ENCODE measurements around the gene TMEM38B.
"Not testable (repeated sequence)": the region's sequence is repeated elsewhere in the genome, so short reads cannot be mapped to it uniquely, and the experiment has no call there.

Gene TMEM38B

GRCh38 chr9:105731420-105731819 is 37.1 kb downstream of the TMEM38B start:
- H3K9me3 ChIP-seq (replicated peaks; ENCODE audit: low read length); H3K9ac ChIP-seq (ENCODE audit: low read depth, low read length); H3K4me2 ChIP-seq (ENCODE audit: low read length); H3K36me3 ChIP-seq (ENCODE audit: insufficient read depth, low read length); H3K4me3 ChIP-seq (ENCODE audit: low read length); H3K4me1 ChIP-seq (ENCODE audit: control insufficient read depth, insufficient read depth, low read length); H3K27me3 ChIP-seq (ENCODE audit: control insufficient read depth, insufficient read depth, low read length): not testable (repeated sequence)

- H3K9me3 ChIP-seq (replicated peaks; ENCODE audit: low read length) = no peaks in the 10 kb centered on the region
- no peak overlapping the region for H3K4me2 ChIP-seq (ENCODE audit: low read length)
- no peak overlapping the region for H3K4me3 ChIP-seq (ENCODE audit: low read length)
- H3K36me3 ChIP-seq (ENCODE audit: insufficient read depth, low read length) = no peaks in the 10 kb centered on the region
- H3K27me3 ChIP-seq (ENCODE audit: control insufficient read depth, insufficient read depth, low read length) = no peaks in the 10 kb centered on the region
- no peak overlapping the region for H3K9ac ChIP-seq (ENCODE audit: low read depth, low read length)
- H3K4me1 ChIP-seq (ENCODE audit: control insufficient read depth, insufficient read depth, low read length) = no peaks in the 10 kb centered on the region
Observed at GRCh38 chr9:105735366-105735765, 41.0 kb downstream of the TMEM38B start.

- H3K4me1 ChIP-seq (ENCODE audit: control insufficient read depth, insufficient read depth, low read length) = no peaks in the 10 kb centered on the region
- no peaks in the 10 kb centered on the region for H3K36me3 ChIP-seq (ENCODE audit: insufficient read depth, low read length)
- no peak overlapping the region for H3K4me3 ChIP-seq (ENCODE audit: low read length)
- no peak overlapping the region for H3K9ac ChIP-seq (ENCODE audit: low read depth, low read length)
- no peaks in the 10 kb centered on the region for H3K9me3 ChIP-seq (replicated peaks; ENCODE audit: low read length)
- H3K27me3 ChIP-seq (ENCODE audit: control insufficient read depth, insufficient read depth, low read length) = no peaks in the 10 kb centered on the region
- H3K4me2 ChIP-seq (ENCODE audit: low read length) = no peak overlapping the region
Observed at GRCh38 chr9:105737205-105737604, 42.9 kb downstream of the TMEM38B start.

GRCh38 chr9:105742088-105742487 is 47.7 kb downstream of the TMEM38B start:
- H3K4me3 ChIP-seq (ENCODE audit: low read length) = no peak overlapping the region
- H3K9me3 ChIP-seq (replicated peaks; ENCODE audit: low read length) = no peaks in the 10 kb centered on the region
- H3K36me3 ChIP-seq (ENCODE audit: insufficient read depth, low read length) = no peaks in the 10 kb centered on the region
- H3K4me2 ChIP-seq (ENCODE audit: low read length) = no peak overlapping the region
- H3K4me1 ChIP-seq (ENCODE audit: control insufficient read depth, insufficient read depth, low read length) = no peaks in the 10 kb centered on the region
- no peaks in the 10 kb centered on the region for H3K27me3 ChIP-seq (ENCODE audit: control insufficient read depth, insufficient read depth, low read length)
- no peak overlapping the region for H3K9ac ChIP-seq (ENCODE audit: low read depth, low read length)

GRCh38 chr9:105747325-105747724 is 53.0 kb downstream of the TMEM38B start:
- H3K9ac ChIP-seq (ENCODE audit: low read depth, low read length); H3K4me3 ChIP-seq (ENCODE audit: low read length); H3K36me3 ChIP-seq (ENCODE audit: insufficient read depth, low read length); H3K27me3 ChIP-seq (ENCODE audit: control insufficient read depth, insufficient read depth, low read length); H3K9me3 ChIP-seq (replicated peaks; ENCODE audit: low read length); H3K4me1 ChIP-seq (ENCODE audit: control insufficient read depth, insufficient read depth, low read length); H3K4me2 ChIP-seq (ENCODE audit: low read length): not testable (repeated sequence)

GRCh38 chr9:105751761-105752160 is 57.4 kb downstream of the TMEM38B start:
- H3K27me3 ChIP-seq (ENCODE audit: control insufficient read depth, insufficient read depth, low read length) = no peaks in the 10 kb centered on the region
- H3K9ac ChIP-seq (ENCODE audit: low read depth, low read length) = no peak overlapping the region
- H3K4me2 ChIP-seq (ENCODE audit: low read length) = no peak overlapping the region
- H3K36me3 ChIP-seq (ENCODE audit: insufficient read depth, low read length) = no peaks in the 10 kb centered on the region
- no peaks in the 10 kb centered on the region for H3K9me3 ChIP-seq (replicated peaks; ENCODE audit: low read length)
- no peaks in the 10 kb centered on the region for H3K4me1 ChIP-seq (ENCODE audit: control insufficient read depth, insufficient read depth, low read length)
- H3K4me3 ChIP-seq (ENCODE audit: low read length) = no peak overlapping the region

- no peak overlapping the region for H3K9ac ChIP-seq (ENCODE audit: low read depth, low read length)
- no peaks in the 10 kb centered on the region for H3K9me3 ChIP-seq (replicated peaks; ENCODE audit: low read length)
Observed at GRCh38 chr9:105757496-105758251, 63.3 kb downstream of the TMEM38B start.

GRCh38 chr9:105760053-105760452 is 65.7 kb downstream of the TMEM38B start:
- no peaks in the 10 kb centered on the region for H3K27me3 ChIP-seq (ENCODE audit: control insufficient read depth, insufficient read depth, low read length)
- no peaks in the 10 kb centered on the region for H3K4me1 ChIP-seq (ENCODE audit: control insufficient read depth, insufficient read depth, low read length)
- H3K4me2 ChIP-seq (ENCODE audit: low read length) = no peak overlapping the region
- no peaks in the 10 kb centered on the region for H3K36me3 ChIP-seq (ENCODE audit: insufficient read depth, low read length)
- H3K4me3 ChIP-seq (ENCODE audit: low read length) = no peak overlapping the region
- H3K9ac ChIP-seq (ENCODE audit: low read depth, low read length) = no peak overlapping the region
- no peaks in the 10 kb centered on the region for H3K9me3 ChIP-seq (replicated peaks; ENCODE audit: low read length)

More at GRCh38 chr9:105757496-105758251, 63.3 kb downstream of the TMEM38B start:
- H3K36me3 ChIP-seq (ENCODE audit: insufficient read depth, low read length) = no peaks in the 10 kb centered on the region
- no peak overlapping the region for H3K4me2 ChIP-seq (ENCODE audit: low read length)
- H3K4me3 ChIP-seq (ENCODE audit: low read length) = no peak overlapping the region
- H3K27me3 ChIP-seq (ENCODE audit: control insufficient read depth, insufficient read depth, low read length) = no peaks in the 10 kb centered on the region
- H3K4me1 ChIP-seq (ENCODE audit: control insufficient read depth, insufficient read depth, low read length) = no peaks in the 10 kb centered on the region

- H3K4me1 ChIP-seq (ENCODE audit: control insufficient read depth, insufficient read depth, low read length); H3K9me3 ChIP-seq (replicated peaks; ENCODE audit: low read length); H3K4me2 ChIP-seq (ENCODE audit: low read length); H3K27me3 ChIP-seq (ENCODE audit: control insufficient read depth, insufficient read depth, low read length); H3K4me3 ChIP-seq (ENCODE audit: low read length); H3K36me3 ChIP-seq (ENCODE audit: insufficient read depth, low read length); H3K9ac ChIP-seq (ENCODE audit: low read depth, low read length): not testable (repeated sequence)
Observed at GRCh38 chr9:105782561-105783494, 88.5 kb downstream of the TMEM38B start.

- H3K4me2 ChIP-seq (ENCODE audit: low read length); H3K9ac ChIP-seq (ENCODE audit: low read depth, low read length); H3K9me3 ChIP-seq (replicated peaks; ENCODE audit: low read length); H3K27me3 ChIP-seq (ENCODE audit: control insufficient read depth, insufficient read depth, low read length); H3K36me3 ChIP-seq (ENCODE audit: insufficient read depth, low read length); H3K4me1 ChIP-seq (ENCODE audit: control insufficient read depth, insufficient read depth, low read length); H3K4me3 ChIP-seq (ENCODE audit: low read length): not testable (repeated sequence)
Observed at GRCh38 chr9:105783495-105783872, 89.1 kb downstream of the TMEM38B start.

- not testable (repeated sequence) for H3K36me3 ChIP-seq (ENCODE audit: insufficient read depth, low read length); H3K4me2 ChIP-seq (ENCODE audit: low read length); H3K27me3 ChIP-seq (ENCODE audit: control insufficient read depth, insufficient read depth, low read length); H3K9me3 ChIP-seq (replicated peaks; ENCODE audit: low read length); H3K9ac ChIP-seq (ENCODE audit: low read depth, low read length); H3K4me1 ChIP-seq (ENCODE audit: control insufficient read depth, insufficient read depth, low read length); H3K4me3 ChIP-seq (ENCODE audit: low read length)
Observed at GRCh38 chr9:105786796-105787195, 92.5 kb downstream of the TMEM38B start.
